IMR-90 (cell line): Measurements from ENCODE around the gene JMJD8. TPM values are rescaled to one million over a fixed set of nuclear protein-coding genes. Genes with fewer than 3 reads are reported as not detected.

Experiments
- ATAC-seq: fragments of 200-7000 bp; cut with Tn5 transposase; 2 replicates; pipeline ENCODE4 v1.9.1; 2020; ENCODE audit warnings: low read depth, mild to moderate bottlenecking, moderate library complexity
- BruUV-seq: library from RNA; stranded (reverse); fragments of 400-500 nt; replicated peaks from 2 replicates; lab custom pipeline; 2021; lab: Mats Ljungman, UMichigan
- CTCF ChIA-PET: fragments of 300-600 bp; formaldehyde crosslinking; extraction: SDS; loops from one replicate; lab custom pipeline; 2021; ENCODE audit warnings: antibody characterized with exemption; lab: Yijun Ruan, JAX
- POLR2A ChIA-PET: fragments of 300-600 bp; sonication (Branson Sonifier 250); formaldehyde crosslinking; loops from one replicate; lab custom pipeline; 2022; ENCODE audit warnings: antibody characterized with exemption; ENCODE audit not compliant: unreplicated experiment; lab: Charles Lee
- DNase-seq: peaks from one replicate; pipeline ENCODE4 v3.0.0; 2013
- H2AFZ ChIP-seq: replicated peaks from 2 replicates; pipeline ENCODE3; 2013; ENCODE audit warnings: low read length, mild to moderate bottlenecking; ENCODE audit not compliant: poor library complexity
- H2AK5ac ChIP-seq: 2 replicates; pipeline ENCODE4 v1.6.1; 2013; ENCODE audit warnings: low read depth, low read length, inconsistent platforms
- H2AK9ac ChIP-seq: replicated peaks from 2 replicates; pipeline ENCODE3; 2013; ENCODE audit warnings: mild to moderate bottlenecking, low read depth, low read length, moderate library complexity; ENCODE audit not compliant: poor library complexity
- H2BK120ac ChIP-seq: 2 replicates; pipeline ENCODE4 v1.6.1; 2013; ENCODE audit warnings: low read depth, low read length, inconsistent platforms
- H2BK15ac ChIP-seq: 3 replicates; pipeline ENCODE4 v1.6.1; 2013; ENCODE audit warnings: low read depth, low read length, inconsistent platforms
- H2BK20ac ChIP-seq: 2 replicates; pipeline ENCODE4 v1.6.1; 2013; ENCODE audit warnings: low read depth, mild to moderate bottlenecking, inconsistent platforms, low read length, moderate library complexity
- H2BK5ac ChIP-seq: 2 replicates; pipeline ENCODE4 v1.6.1; 2013; ENCODE audit warnings: mild to moderate bottlenecking, low read depth, low read length, inconsistent platforms; ENCODE audit not compliant: poor library complexity, severe bottlenecking
- H3K14ac ChIP-seq: replicated peaks from 2 replicates; pipeline ENCODE4 v1.6.1; 2013; ENCODE audit warnings: low read depth, low read length, inconsistent platforms
- H3K18ac ChIP-seq: 2 replicates; pipeline ENCODE4 v1.6.1; 2013; ENCODE audit warnings: low read depth, low read length, control low read depth
- H3K23ac ChIP-seq: 2 replicates; pipeline ENCODE4 v1.6.1; 2013; ENCODE audit warnings: low read depth, low read length, inconsistent platforms
- H3K27ac ChIP-seq: 2 replicates; pipeline ENCODE4 v1.5.1; 2013; ENCODE audit warnings: mild to moderate bottlenecking, control low read depth, low read length; ENCODE audit not compliant: insufficient read depth
- H3K27me3 ChIP-seq: 2 replicates; pipeline ENCODE4 v1.6.1; 2013; ENCODE audit warnings: low read length; ENCODE audit not compliant: control insufficient read depth, insufficient read depth
- H3K36me3 ChIP-seq: 2 replicates; pipeline ENCODE4 v1.6.1; 2013; ENCODE audit warnings: low read length, mixed read lengths; ENCODE audit not compliant: control insufficient read depth, insufficient read depth
- H3K4ac ChIP-seq: 2 replicates; pipeline ENCODE4 v1.6.1; 2013; ENCODE audit warnings: low read depth, low read length, inconsistent platforms
- H3K4me1 ChIP-seq: 2 replicates; pipeline ENCODE4 v1.6.1; 2013; ENCODE audit warnings: low read length, mixed read lengths; ENCODE audit not compliant: control insufficient read depth, insufficient read depth
- H3K4me2 ChIP-seq: 2 replicates; pipeline ENCODE4 v1.6.1; 2013; ENCODE audit warnings: low read depth, mild to moderate bottlenecking, control low read depth, low read length, moderate library complexity
- H3K4me3 ChIP-seq: 2 replicates; pipeline ENCODE4 v1.5.1; 2013; ENCODE audit warnings: low read depth, mild to moderate bottlenecking, control low read depth, low read length, moderate library complexity; ENCODE audit not compliant: insufficient read depth
- H3K56ac ChIP-seq: 2 replicates; pipeline ENCODE4 v1.6.1; 2013; ENCODE audit warnings: low read length, inconsistent platforms; ENCODE audit not compliant: insufficient read depth; ENCODE audit errors: extremely low read depth
- H3K79me1 ChIP-seq, 2 experiments: 2 replicates each; pipeline ENCODE4 v1.6.1; 2013; ENCODE audit warnings: low read length in 2 of 2, inconsistent platforms in 1 of 2, low read depth in 1 of 2
- H3K9ac ChIP-seq: 2 replicates; pipeline ENCODE4 v1.6.1; 2013; ENCODE audit warnings: low read depth, low read length, control low read depth
- H3K9me1 ChIP-seq: 2 replicates; pipeline ENCODE4 v1.6.1; 2013; ENCODE audit warnings: low read length, inconsistent platforms; ENCODE audit not compliant: insufficient read depth
- H3K9me3 ChIP-seq: 2 replicates; pipeline ENCODE4 v1.6.1; 2013; ENCODE audit warnings: low read length; ENCODE audit not compliant: control insufficient read depth, insufficient read depth
- H4K20me1 ChIP-seq: 2 replicates; pipeline ENCODE4 v1.6.1; 2013; ENCODE audit warnings: low read length, inconsistent platforms; ENCODE audit not compliant: insufficient read depth
- H4K5ac ChIP-seq: 2 replicates; pipeline ENCODE4 v1.6.1; 2013; ENCODE audit warnings: mild to moderate bottlenecking, low read depth, low read length, control low read depth
- H4K8ac ChIP-seq, 2 experiments: 2 replicates each; pipeline ENCODE4 v1.6.1; 2013; ENCODE audit warnings: low read depth in 2 of 2, low read length in 2 of 2, control low read depth in 1 of 2, inconsistent platforms in 1 of 2
- H4K91ac ChIP-seq: 2 replicates; pipeline ENCODE4 v1.6.1; 2013; ENCODE audit warnings: low read depth, low read length, inconsistent platforms; ENCODE audit not compliant: insufficient read depth
- BHLHE40 ChIP-seq: fragments of 150-350 bp; IDR thresholded peaks from 2 replicates; pipeline ENCODE4 v1.6.1; 2016; ENCODE audit warnings: mild to moderate bottlenecking, low read depth, low read length
- CEBPB ChIP-seq: IDR thresholded peaks from 2 replicates; pipeline ENCODE4 v1.6.1; 2012; ENCODE audit warnings: low read depth, low read length, improper control_type of control experiment
- MAFK ChIP-seq: IDR thresholded peaks from 2 replicates; pipeline ENCODE4 v1.6.1; 2012; ENCODE audit warnings: low read depth, low read length, improper control_type of control experiment
- MAZ ChIP-seq: IDR thresholded peaks from 2 replicates; pipeline ENCODE4 v1.6.1; 2012; ENCODE audit warnings: low read depth, mild to moderate bottlenecking, low read length, improper control_type of control experiment, moderate library complexity, borderline replicate concordance
- MXI1 ChIP-seq: IDR thresholded peaks from 2 replicates; pipeline ENCODE4 v1.6.1; 2012; ENCODE audit warnings: low read depth, mild to moderate bottlenecking, low read length, moderate library complexity, borderline replicate concordance
- NFE2L2 ChIP-seq: fragments of 150-350 bp; IDR thresholded peaks from 2 replicates; pipeline ENCODE4 v1.6.1; 2016; ENCODE audit warnings: low read depth, mild to moderate bottlenecking, low read length
- POLR2A ChIP-seq: IDR thresholded peaks from 2 replicates; pipeline ENCODE4 v1.6.1; 2012; ENCODE audit warnings: mild to moderate bottlenecking, low read depth, low read length
- RCOR1 ChIP-seq: IDR thresholded peaks from 2 replicates; pipeline ENCODE4 v1.6.1; 2012; ENCODE audit warnings: mild to moderate bottlenecking, low read length, improper control_type of control experiment; ENCODE audit not compliant: insufficient replicate concordance
- RFX5 ChIP-seq: IDR thresholded peaks from 2 replicates; pipeline ENCODE4 v1.8.0; 2012; ENCODE audit warnings: low read depth, mild to moderate bottlenecking, low read length, moderate library complexity
- SMC3 ChIP-seq: fragments of 150-350 bp; IDR thresholded peaks from 2 replicates; pipeline ENCODE4 v1.6.1; 2016; ENCODE audit warnings: low read depth, mild to moderate bottlenecking, antibody characterized with exemption, low read length, moderate library complexity
- WGBS, 2 experiments: methylation state at CpG; one replicate each; pipeline versions ENCODE4 v1.1.5 to v1.1.7; 2013; ENCODE audit warnings: missing lambda C conversion rate in 2 of 2; ENCODE audit not compliant: insufficient read length in 1 of 2; ENCODE audit errors: extremely low coverage in 2 of 2; 5-methylcytosine and 5-hydroxymethylcytosine counted together
- dilution Hi-C: fragments of 300-500 bp; cut with HindIII; formaldehyde crosslinking; loops from one replicate; pipeline ENCODE4 v1.14.3; 2018; ENCODE audit warnings: low sequenced_read_pairs; ENCODE audit not compliant: unreplicated experiment
- in situ Hi-C: fragments of 300-500 bp; cut with MboI; formaldehyde crosslinking; loops from 3 replicates; pipeline ENCODE4 v1.14.3; 2019; ENCODE audit warnings: low sequenced_read_pairs, inconsistent platforms, mixed read lengths
- intact Hi-C: fragments of 100-400 bp; cut with micrococcal nuclease; formaldehyde crosslinking; loops from 2 replicates; pipeline ENCODE4 v1.10.0; 2022
- polyA plus RNA-seq, 3 experiments: library from polyadenylated mRNA; depleted of rRNA; stranded (reverse); fragments of >200 nt; gene quantifications; 2 replicates each; pipeline ENCODE4 v1.2.3, GENCODE V29; 2012; ENCODE audit warnings: low replicate concordance in 1 of 3
- total RNA-seq: library from RNA; depleted of rRNA; stranded (reverse); fragments of >200 nt; gene quantifications from 2 replicates; pipeline ENCODE4 v1.2.3, GENCODE V29; 2012
- TF ChIP-seq, protein P1 (sequence below): fragments of 150-350 bp; IDR thresholded peaks from 2 replicates; pipeline ENCODE4 v1.6.1; 2017; ENCODE audit warnings: mild to moderate bottlenecking, antibody characterized with exemption, low read length, low read depth
- TF ChIP-seq, protein P2 (sequence below): fragments of 150-350 bp; IDR thresholded peaks from 2 replicates; pipeline ENCODE4 v1.6.1; 2016; ENCODE audit warnings: low read depth, mild to moderate bottlenecking, low read length, moderate library complexity, borderline replicate concordance

The JMJD8 gene
- total and polyA plus RNA-seq, 2 of the 4 experiments (the other 2 are of a cell fraction): 17.7 to 62.5 TPM

DNA sequence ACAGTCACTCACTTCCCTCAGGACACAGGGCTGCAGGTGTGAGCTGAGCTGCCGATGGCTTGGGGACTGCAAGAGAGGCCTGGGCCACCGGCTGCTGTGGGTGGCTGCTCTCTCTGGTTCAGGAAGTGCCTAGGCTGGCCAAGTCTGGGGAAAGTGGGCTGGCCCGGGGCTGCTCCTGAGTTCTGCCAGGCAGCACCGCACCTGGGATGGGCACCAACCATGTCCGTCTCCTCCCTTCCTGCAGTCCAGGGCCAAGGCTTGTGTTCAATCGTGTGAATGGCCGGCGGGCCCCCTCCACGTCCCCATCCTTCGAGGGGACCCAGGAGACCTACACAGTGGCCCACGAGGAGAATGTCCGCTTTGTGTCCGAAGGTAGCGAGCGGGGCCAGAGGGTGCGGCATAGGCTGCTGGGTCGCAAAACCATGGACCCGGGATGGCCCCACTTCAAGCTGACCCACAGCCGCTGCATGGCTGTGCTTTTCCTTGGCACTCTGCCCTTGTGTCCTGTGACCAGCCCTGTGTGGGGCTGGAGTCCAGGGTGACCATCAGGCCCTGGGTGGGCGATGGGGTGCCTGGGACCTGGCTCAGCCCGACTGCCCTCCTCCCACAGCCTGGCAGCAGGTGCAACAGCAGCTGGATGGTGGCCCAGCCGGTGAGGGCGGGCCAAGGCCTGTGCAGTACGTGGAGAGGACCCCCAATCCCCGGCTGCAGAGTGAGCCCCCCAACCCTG, 36.8 kb downstream of the JMJD8 start:
- H3K4me3 ChIP-seq: no peak overlapping the region
- H3K9ac ChIP-seq: no peak overlapping the region
- H4K91ac ChIP-seq: no peak overlapping the region
- CTCF ChIA-PET: interaction anchor here (0.8 kb wide), 1 partner anchor 13 kb away, joined by 3 read pairs; no protein-coding TSS in a partner anchor
- H3K18ac ChIP-seq: no peak overlapping the region
- 0 out of 2 replicates have a peak, but pooled peaks cover 1% of the 10 kb centered on the region for H3K36me3 ChIP-seq
- in situ Hi-C loops: loop anchor here (10.0 kb wide), 1 partner anchor 253 kb away; the partner anchor contains the start of gene NME4
- H2BK20ac ChIP-seq: no peak overlapping the region
- BruUV-seq: no TSS peak
- no peak overlapping the region for H3K14ac ChIP-seq
- H4K8ac ChIP-seq: no peak overlapping the region
- intact Hi-C loops: no loop called here
- H4K20me1 ChIP-seq: no peaks in the 10 kb centered on the region; the same call in 1 of the 2 replicates
- dilution Hi-C loops: no loop called here
- peaks cover 15% of the 10 kb centered on the region for H3K9me1 ChIP-seq
- POLR2A ChIA-PET: no interaction called here
- DNase-seq (no peak), ATAC-seq (no peak)
- no peak overlapping the region for H2BK120ac ChIP-seq
- H3K27me3 ChIP-seq: no peaks in the 10 kb centered on the region
- H2BK5ac ChIP-seq: no peak overlapping the region
- H3K27ac ChIP-seq: no peak overlapping the region
- H3K79me1 ChIP-seq: peaks cover 13 to 54% of the 10 kb centered on the region in 2 experiments; a peak in 3 of 4 replicates
- peak overlapping the region; percentile 50 for H2AK9ac ChIP-seq
- no peak overlapping the region for H2AFZ ChIP-seq
- TF ChIP-seq, protein P1, sequence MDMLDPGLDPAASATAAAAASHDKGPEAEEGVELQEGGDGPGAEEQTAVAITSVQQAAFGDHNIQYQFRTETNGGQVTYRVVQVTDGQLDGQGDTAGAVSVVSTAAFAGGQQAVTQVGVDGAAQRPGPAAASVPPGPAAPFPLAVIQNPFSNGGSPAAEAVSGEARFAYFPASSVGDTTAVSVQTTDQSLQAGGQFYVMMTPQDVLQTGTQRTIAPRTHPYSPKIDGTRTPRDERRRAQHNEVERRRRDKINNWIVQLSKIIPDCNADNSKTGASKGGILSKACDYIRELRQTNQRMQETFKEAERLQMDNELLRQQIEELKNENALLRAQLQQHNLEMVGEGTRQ: no peak
- TF ChIP-seq, protein P2, sequence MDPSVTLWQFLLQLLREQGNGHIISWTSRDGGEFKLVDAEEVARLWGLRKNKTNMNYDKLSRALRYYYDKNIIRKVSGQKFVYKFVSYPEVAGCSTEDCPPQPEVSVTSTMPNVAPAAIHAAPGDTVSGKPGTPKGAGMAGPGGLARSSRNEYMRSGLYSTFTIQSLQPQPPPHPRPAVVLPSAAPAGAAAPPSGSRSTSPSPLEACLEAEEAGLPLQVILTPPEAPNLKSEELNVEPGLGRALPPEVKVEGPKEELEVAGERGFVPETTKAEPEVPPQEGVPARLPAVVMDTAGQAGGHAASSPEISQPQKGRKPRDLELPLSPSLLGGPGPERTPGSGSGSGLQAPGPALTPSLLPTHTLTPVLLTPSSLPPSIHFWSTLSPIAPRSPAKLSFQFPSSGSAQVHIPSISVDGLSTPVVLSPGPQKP: no peak
- TF ChIP-seq MXI1 (no peak), NFE2L2 (no peak), RFX5 (no peak), SMC3 (no peak), MAZ (no peak), RCOR1 (no peak), POLR2A (no peak), MAFK (no peak), CEBPB (no peak), BHLHE40 (no peak)
- H3K4ac ChIP-seq: no peak overlapping the region
- 93% methylated on average over 17 of the region's 25 CpGs; no CpG with 5 or more reads in 1 of the 2 experiments for WGBS, 2 experiments
- no peak overlapping the region for H3K56ac ChIP-seq
- H3K23ac ChIP-seq: no peak overlapping the region
- H2AK5ac ChIP-seq: no peak overlapping the region
- H3K4me2 ChIP-seq: no peak overlapping the region
- H3K4me1 ChIP-seq: peaks cover 21% of the 10 kb centered on the region
- no peak overlapping the region for H2BK15ac ChIP-seq
- no peak overlapping the region for H4K5ac ChIP-seq
- H3K9me3 ChIP-seq: no peaks in the 10 kb centered on the region
